Endothelial cell of umbilical vein (primary cell): ENCODE results near the gene KCNC1. TPM values are rescaled to one million over a fixed set of nuclear protein-coding genes. Genes with fewer than 3 reads are reported as not detected.

ENCODE experiments used
- BruUV-seq: library from RNA; stranded (reverse); fragments of 400-500 nt; replicated peaks from 2 replicates; lab custom pipeline; 2021; lab: Mats Ljungman, UMichigan
- CTCF ChIA-PET: fragments of 300-600, 350-600 bp; sonication (Branson Sonifier 250); formaldehyde crosslinking; loops from one replicate; lab custom pipeline; 2021; ENCODE audit warnings: antibody characterized with exemption, inconsistent platforms; lab: Charles Lee
- POLR2A ChIA-PET: fragments of 300-600, 350-600 bp; sonication (Branson Sonifier 250); formaldehyde crosslinking; loops from one replicate; lab custom pipeline; 2021; ENCODE audit warnings: antibody characterized with exemption, inconsistent platforms; lab: Charles Lee
- DNase-seq: peaks from one replicate; pipeline ENCODE4 v3.0.0-alpha.2; 2011; ENCODE audit warnings: low read depth, low spot score
- FAIRE-seq: peaks from 2 replicates; lab custom pipeline; 2011; peaks lifted over from hg19 to GRCh38; lab: Jason Lieb, UNC
- H2AFZ ChIP-seq: 2 replicates; pipeline ENCODE4 v1.6.0; 2012; ENCODE audit warnings: low read depth, low read length, control low read depth, inconsistent platforms
- H3K27ac ChIP-seq: 2 replicates; pipeline ENCODE4 v1.5.1; 2011; ENCODE audit warnings: low read depth, mild to moderate bottlenecking, control low read depth, low read length, moderate library complexity; ENCODE audit not compliant: insufficient read depth
- H3K27me3 ChIP-seq, 2 experiments: 2 replicates each; pipeline versions ENCODE4 v1.6.0 to v1.6.1; 2011; ENCODE audit warnings: low read length in 2 of 2, mixed read lengths in 1 of 2; ENCODE audit not compliant: control insufficient read depth in 2 of 2, insufficient read depth in 2 of 2
- H3K36me3 ChIP-seq, 2 experiments: 2 replicates in 1 of 2; 3 replicates in 1 of 2; pipeline ENCODE4 v1.5.1; 2011; ENCODE audit warnings: low read length in 2 of 2, mild to moderate bottlenecking in 1 of 2, moderate library complexity in 1 of 2; ENCODE audit not compliant: control insufficient read depth in 2 of 2, insufficient read depth in 2 of 2; ENCODE audit errors: extremely low read depth in 1 of 2
- H3K4me1 ChIP-seq: 3 replicates; pipeline ENCODE4 v1.5.1; 2011; ENCODE audit warnings: mild to moderate bottlenecking, low read length; ENCODE audit not compliant: control insufficient read depth, insufficient read depth; ENCODE audit errors: extremely low read depth
- H3K4me2 ChIP-seq: 2 replicates; pipeline ENCODE4 v1.6.1; 2011; ENCODE audit warnings: low read length, control low read depth, mixed read lengths; ENCODE audit not compliant: insufficient read depth
- H3K4me3 ChIP-seq, 3 experiments: fragments of 200-600 bp in 1 of 3; sonication (generic), shearing (Covaris generic) in 1 of 3; replicated peaks in 1 of 3; 2 replicates each; pipeline ENCODE4 v1.5.1; 2011 to 2016; ENCODE audit warnings: control low read depth in 3 of 3, low read length in 3 of 3, mild to moderate bottlenecking in 2 of 3, inconsistent platforms in 1 of 3, low read depth in 1 of 3, moderate library complexity in 1 of 3; ENCODE audit not compliant: insufficient read depth in 1 of 3
- H3K79me2 ChIP-seq: 2 replicates; pipeline ENCODE4 v1.6.0; 2012; ENCODE audit warnings: low read length, inconsistent platforms; ENCODE audit not compliant: control insufficient read depth, insufficient read depth
- H3K9ac ChIP-seq: replicated peaks from 2 replicates; pipeline ENCODE3; 2011; ENCODE audit warnings: low read length, control low read depth; ENCODE audit not compliant: insufficient read depth; ENCODE audit errors: extremely low read depth
- H3K9me1 ChIP-seq: replicated peaks from 3 replicates; pipeline ENCODE4 v1.6.0; 2011; ENCODE audit warnings: mild to moderate bottlenecking, low read length; ENCODE audit not compliant: control insufficient read depth, insufficient read depth; ENCODE audit errors: extremely low read depth
- H3K9me3 ChIP-seq: replicated peaks from 2 replicates; pipeline ENCODE4 v1.5.1; 2012; ENCODE audit warnings: low read length, inconsistent platforms; ENCODE audit not compliant: control insufficient read depth, insufficient read depth
- H4K20me1 ChIP-seq: replicated peaks from 2 replicates; pipeline ENCODE3; 2011; ENCODE audit warnings: mild to moderate bottlenecking, low read length; ENCODE audit not compliant: control insufficient read depth, insufficient read depth; ENCODE audit errors: extremely low read depth
- CTCF ChIP-seq, 2 donors: IDR thresholded peaks; 1 replicate in 1 of 2; 2 replicates in 1 of 2; pipeline ENCODE4 v1.5.1; 2011; ENCODE audit warnings: low read length in 2 of 2, mild to moderate bottlenecking in 2 of 2, moderate library complexity in 2 of 2, control low read depth in 1 of 2, inconsistent platforms in 1 of 2, low read depth in 1 of 2; ENCODE audit not compliant: insufficient read depth in 1 of 2; ENCODE audit errors: extremely low read depth in 1 of 2
- MAX ChIP-seq: IDR thresholded peaks from 2 replicates; pipeline ENCODE4 v1.6.1; 2011; ENCODE audit not compliant: insufficient read depth, insufficient read length
- POLR2A ChIP-seq: IDR thresholded peaks from 2 replicates; pipeline ENCODE4 v1.6.1; 2012; ENCODE audit warnings: low read depth, mild to moderate bottlenecking, control low read depth, low read length
- dilution Hi-C: fragments of 300-500 bp; cut with MboI; formaldehyde crosslinking; loops from one replicate; pipeline ENCODE4 v1.15.0; 2019; ENCODE audit warnings: low sequenced_read_pairs; ENCODE audit not compliant: extremely low pct_ligation_motif_present
- intact Hi-C: fragments of 100-400 bp; cut with micrococcal nuclease; formaldehyde crosslinking; loops from one replicate; pipeline ENCODE4 v1.10.0; 2022
- polyA plus RNA-seq, 4 experiments: library from polyadenylated mRNA; depleted of rRNA in 3 of 4; stranded (reverse) in 3 of 4; unstranded in 1 of 4; fragments of >200 nt; gene quantifications; 2 replicates each; pipeline versions ENCODE4 v1.2.1 to v1.2.3, GENCODE V29; 2011 to 2012; ENCODE audit warnings: missing spikeins in 1 of 4
- total RNA-seq: library from RNA; stranded (reverse); gene quantifications from 2 replicates; pipeline ENCODE4 v1.2.3, GENCODE V29; 2021

KCNC1 gene
- total and polyA plus RNA-seq, 2 donors (not counting 3 experiments of a cell fraction or from before 2014, with no cell fraction given) = not detected

GRCh38 chr11:17827006-17827405 lies 92.4 kb downstream of the KCNC1 start:
- CTCF ChIA-PET = interaction anchor here (0.9 to 1.5 kb wide), 3 partner anchors 11 to 96 kb away, joined by 3 to 4 read pairs (median 3); no protein-coding TSS in a partner anchor
- H3K9me3 ChIP-seq = no peaks in the 10 kb centered on the region

More at GRCh38 chr11:17827006-17827405, 92.4 kb downstream of the KCNC1 start:
- H3K79me2 ChIP-seq = no peaks in the 10 kb centered on the region
- no peak overlapping the region for H3K9ac ChIP-seq
- no peaks in the 10 kb centered on the region for H4K20me1 ChIP-seq
- POLR2A ChIA-PET = no interaction called here
- no peak for TF ChIP-seq CTCF (IDR thresholded peaks at IDR 0.05; ENCODE audit: extremely low read depth in 1 of 2, insufficient read depth in 1 of 2, low read depth in 1 of 2, low read length in 2 of 2)
- no peak for TF ChIP-seq MAX
- no peak for TF ChIP-seq POLR2A
- no peak overlapping the region for H3K4me2 ChIP-seq
- dilution Hi-C loops = no loop called here
- no peaks in the 10 kb centered on the region for H3K27me3 ChIP-seq
- FAIRE-seq (no peak), DNase-seq (no peak)
- H3K36me3 ChIP-seq = no peaks in the 10 kb centered on the region
- H3K27ac ChIP-seq = no peak overlapping the region
- no peaks in the 10 kb centered on the region for H3K9me1 ChIP-seq
- H2AFZ ChIP-seq = no peak overlapping the region
- no TSS peak for BruUV-seq
- no peak overlapping the region for H3K4me3 ChIP-seq
- H3K4me1 ChIP-seq = no peaks in the 10 kb centered on the region
- intact Hi-C loops = no loop called here
